ENCODE data around the gene CLDN12. TPM values are rescaled to one million over a fixed set of nuclear protein-coding genes. Genes with fewer than 3 reads are reported as not detected.

Gene CLDN12
- total and polyA plus RNA-seq, 2 of the 13 experiments (the other 11 are each of a cell fraction or from before 2014, with no cell fraction given) = 44.1 to 114 TPM

GRCh38 chr7:90403174-90404113 is at the start of gene CLDN12 (continued):
- TF ChIP-seq NFAT5 (CRISPR knock-in tag; IDR thresholded peaks at IDR 0.05) (no peak), TBL1XR1 (IDR thresholded peaks at IDR 0.05; ENCODE audit: borderline replicate concordance, low read length, partially characterized antibody) (no peak), HHEX (CRISPR knock-in tag; IDR thresholded peaks at IDR 0.05) (no peak), TGIF2 (CRISPR knock-in tag; IDR thresholded peaks at IDR 0.05) (peak; percentile 40), ZNF720 (CRISPR knock-in tag; IDR thresholded peaks at IDR 0.05) (no peak), HDAC1 (CRISPR knock-in tag; IDR thresholded peaks at IDR 0.05) (peak; percentile 85), ARHGAP35 (CRISPR knock-in tag; IDR thresholded peaks at IDR 0.05; ENCODE audit: borderline replicate concordance) (no peak), ZNF816 (CRISPR knock-in tag; IDR thresholded peaks at IDR 0.05; ENCODE audit: borderline replicate concordance) (0 out of 2 replicates have a peak, but pooled peaks have one; percentile 58), TARDBP (CRISPR knock-in tag; IDR thresholded peaks at IDR 0.05) (peak; percentile 63; the same call in 1 of the 2 replicates), SMAD1 (CRISPR knock-in tag; IDR thresholded peaks at IDR 0.05; ENCODE audit: borderline replicate concordance, low read depth) (no peak), ZSCAN12 (CRISPR knock-in tag; IDR thresholded peaks at IDR 0.05) (no peak), ZFP91 (CRISPR knock-in tag; IDR thresholded peaks at IDR 0.05; ENCODE audit: borderline replicate concordance) (peak; percentile 71; the same call in 1 of the 2 replicates), ZBTB44 (CRISPR knock-in tag; IDR thresholded peaks at IDR 0.05) (no peak), ZNF354B (CRISPR knock-in tag; IDR thresholded peaks at IDR 0.05) (no peak), ZNF503 (CRISPR knock-in tag; IDR thresholded peaks at IDR 0.05) (no peak; the same call in 1 of the 2 replicates), KLF16 (CRISPR knock-in tag; IDR thresholded peaks at IDR 0.05) (peak in 1 of 2 experiments; percentile 75; a peak in 1 of 4 replicates)

All from HepG2 (cell line).